Osteoblast (primary cell): ENCODE data around the gene TLL1. TPM values are rescaled to one million over a fixed set of nuclear protein-coding genes. Genes with fewer than 3 reads are reported as not detected.

Source experiments
- DNase-seq: peaks from one replicate; pipeline ENCODE4 v3.0.0; 2011; ENCODE audit warnings: low spot score, mixed read lengths; ENCODE audit not compliant: insufficient read length; ENCODE audit errors: missing footprints
- H2AFZ ChIP-seq: 2 replicates; pipeline ENCODE4 v1.6.0; 2011; ENCODE audit warnings: mild to moderate bottlenecking, low read length
- H3K27ac ChIP-seq: 2 replicates; pipeline ENCODE4 v1.5.1; 2011; ENCODE audit warnings: mild to moderate bottlenecking, low read depth, low read length, moderate library complexity
- H3K27me3 ChIP-seq: 2 replicates; pipeline ENCODE4 v1.6.0; 2012; ENCODE audit warnings: mild to moderate bottlenecking, control low read depth, inconsistent platforms, low read length, moderate library complexity; ENCODE audit not compliant: insufficient read depth
- H3K36me3 ChIP-seq: 2 replicates; pipeline ENCODE4 v1.5.1; 2011; ENCODE audit warnings: mild to moderate bottlenecking, low read length, control low read depth, moderate library complexity; ENCODE audit not compliant: insufficient read depth
- H3K4me1 ChIP-seq: 2 replicates; pipeline ENCODE4 v1.5.1; 2011; ENCODE audit warnings: mild to moderate bottlenecking, low read length, control low read depth, moderate library complexity; ENCODE audit not compliant: insufficient read depth
- H3K4me2 ChIP-seq: 2 replicates; pipeline ENCODE4 v1.6.0; 2011; ENCODE audit warnings: mild to moderate bottlenecking, low read length; ENCODE audit not compliant: insufficient read depth
- H3K4me3 ChIP-seq: fragments of 200-600 bp; sonication (generic); 3 replicates; pipeline ENCODE4 v1.5.1; 2012; ENCODE audit warnings: mild to moderate bottlenecking, low read length, inconsistent platforms; ENCODE audit not compliant: insufficient read depth
- H3K79me2 ChIP-seq: 2 replicates; pipeline ENCODE4 v1.6.0; 2012; ENCODE audit warnings: mild to moderate bottlenecking, low read length, control low read depth, inconsistent platforms; ENCODE audit not compliant: insufficient read depth
- H3K9me3 ChIP-seq: 2 replicates; pipeline ENCODE4 v1.5.1; 2011; ENCODE audit warnings: low read depth, low read length, control low read depth
- H4K20me1 ChIP-seq: 2 replicates; pipeline ENCODE4 v1.6.0; 2012; ENCODE audit warnings: mild to moderate bottlenecking, low read length, control low read depth; ENCODE audit not compliant: insufficient read depth
- CTCF ChIP-seq: IDR thresholded peaks from 2 replicates; pipeline ENCODE4 v1.5.1; 2011; ENCODE audit warnings: mild to moderate bottlenecking, low read depth, low read length, moderate library complexity; ENCODE audit errors: extremely low read depth
- total RNA-seq: library from RNA; depleted of rRNA; stranded (reverse); fragments of >200 nt; gene quantifications from 2 replicates; pipeline ENCODE4 v1.2.3, GENCODE V29; 2012

TLL1 gene
- total RNA-seq, 1 donor: 0.36 TPM

- Histone ChIP-seq H3K4me1 (no peaks in the 10 kb centered on the region), H3K9me3 (no peaks in the 10 kb centered on the region), H2AFZ (no peak overlapping the region), H4K20me1 (no peaks in the 10 kb centered on the region), H3K4me2 (no peak overlapping the region), H3K79me2 (no peaks in the 10 kb centered on the region), H3K4me3 (no peak overlapping the region), H3K27ac (no peak overlapping the region), H3K27me3 (no peaks in the 10 kb centered on the region), H3K36me3 (no peaks in the 10 kb centered on the region)
- no peak for DNase-seq
- TF ChIP-seq CTCF: no peak
These were observed 8.8 kb upstream of the TLL1 start for GRCh38 chr4:165864271-165864670.

- H3K36me3 ChIP-seq: no peaks in the 10 kb centered on the region
- H3K9me3 ChIP-seq: no peaks in the 10 kb centered on the region
- H3K4me3 ChIP-seq: no peak overlapping the region
- no peak for TF ChIP-seq CTCF
- H3K27me3 ChIP-seq: no peaks in the 10 kb centered on the region
- H3K4me1 ChIP-seq: no peaks in the 10 kb centered on the region
- no peaks in the 10 kb centered on the region for H4K20me1 ChIP-seq
- no peak overlapping the region for H2AFZ ChIP-seq
- H3K27ac ChIP-seq: no peak overlapping the region
- no peak for DNase-seq
- no peak overlapping the region for H3K4me2 ChIP-seq
- no peaks in the 10 kb centered on the region for H3K79me2 ChIP-seq
These were observed 6.9 kb upstream of the TLL1 start for GRCh38 chr4:165866019-165866650.

GRCh38 chr4:165867961-165868360 is 5.1 kb upstream of the TLL1 start:
- no peak overlapping the region for H3K4me3 ChIP-seq
- H3K27ac ChIP-seq: no peak overlapping the region
- no peaks in the 10 kb centered on the region for H3K36me3 ChIP-seq
- no peak overlapping the region for H3K4me2 ChIP-seq
- peaks cover 7% of the 10 kb centered on the region for H3K4me1 ChIP-seq
- no peak for DNase-seq
- peaks cover 13% of the 10 kb centered on the region for H3K27me3 ChIP-seq
- TF ChIP-seq CTCF: no peak
- no peaks in the 10 kb centered on the region for H3K9me3 ChIP-seq
- no peaks in the 10 kb centered on the region for H3K79me2 ChIP-seq
- H4K20me1 ChIP-seq: no peaks in the 10 kb centered on the region
- no peak overlapping the region for H2AFZ ChIP-seq

GRCh38 chr4:165873298-165874071 is 448 bp downstream of the TLL1 start:
- Histone ChIP-seq H3K9me3 (no peaks in the 10 kb centered on the region), H3K4me1 (peaks cover 18% of the 10 kb centered on the region), H4K20me1 (no peaks in the 10 kb centered on the region), H3K36me3 (no peaks in the 10 kb centered on the region), H3K27me3 (peaks cover 43% of the 10 kb centered on the region), H3K27ac (no peak overlapping the region), H2AFZ (peak overlapping the region; percentile 62), H3K79me2 (no peaks in the 10 kb centered on the region), H3K4me3 (peak overlapping the region; percentile 62), H3K4me2 (peak overlapping the region; percentile 88)
- peak; percentile 87 for DNase-seq
- no peak for TF ChIP-seq CTCF
